ENCODE data around the gene GFPT1.
"Not testable (repeated sequence)": the region's sequence is repeated elsewhere in the genome, so short reads cannot be mapped to it uniquely, and the experiment has no call there.

GFPT1 gene

DNA sequence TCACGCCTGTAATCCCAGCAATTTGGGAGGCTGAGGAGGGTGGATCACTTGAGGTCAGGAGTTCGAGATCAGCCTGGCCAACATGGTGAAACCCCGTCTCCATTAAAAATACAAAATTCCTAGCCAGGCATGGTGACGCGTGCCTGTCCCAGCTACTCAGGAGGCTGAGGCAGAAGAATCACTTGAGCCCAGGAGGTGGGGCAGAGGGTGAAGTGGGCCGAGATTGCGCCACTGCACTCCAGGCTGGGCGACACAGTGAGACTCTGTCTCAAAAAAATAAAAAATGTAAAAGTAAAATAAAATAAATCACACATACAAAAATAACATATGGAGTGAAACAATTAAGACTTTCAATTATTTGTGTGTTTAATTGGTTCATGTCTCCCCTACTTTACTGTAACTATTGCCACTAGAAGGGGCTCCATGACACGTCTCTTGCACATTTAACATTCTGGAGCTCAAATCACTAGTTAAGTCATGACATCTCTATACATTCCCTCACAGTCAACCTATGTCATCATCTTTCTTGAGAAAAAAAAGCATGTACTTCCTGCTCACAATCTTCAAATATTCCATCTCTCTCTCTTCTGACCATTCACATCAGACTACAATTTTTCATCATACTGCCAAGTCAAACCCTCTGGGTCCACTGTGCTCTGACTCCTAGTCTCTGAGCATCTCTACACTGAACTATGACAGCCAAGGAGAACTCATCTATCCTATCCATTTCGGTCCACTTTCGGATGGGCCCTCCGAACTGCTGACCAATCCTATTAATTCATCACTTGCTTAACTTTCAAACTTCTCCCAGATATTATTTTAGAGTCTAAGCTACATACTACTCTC is 6.7 kb downstream of the GFPT1 start:
- no peak for TF ChIP-seq JUND (IDR thresholded peaks at IDR 0.05; ENCODE audit: low read depth)
- in situ Hi-C loops (cut with HindIII; ENCODE audit: low pct_unique_long_range_greater_than_20kb, low sequenced_read_pairs), result no loop called here
- DNase-seq (ENCODE audit: low read depth in 1 of 2, low spot score in 1 of 2), result no peak

DNA sequence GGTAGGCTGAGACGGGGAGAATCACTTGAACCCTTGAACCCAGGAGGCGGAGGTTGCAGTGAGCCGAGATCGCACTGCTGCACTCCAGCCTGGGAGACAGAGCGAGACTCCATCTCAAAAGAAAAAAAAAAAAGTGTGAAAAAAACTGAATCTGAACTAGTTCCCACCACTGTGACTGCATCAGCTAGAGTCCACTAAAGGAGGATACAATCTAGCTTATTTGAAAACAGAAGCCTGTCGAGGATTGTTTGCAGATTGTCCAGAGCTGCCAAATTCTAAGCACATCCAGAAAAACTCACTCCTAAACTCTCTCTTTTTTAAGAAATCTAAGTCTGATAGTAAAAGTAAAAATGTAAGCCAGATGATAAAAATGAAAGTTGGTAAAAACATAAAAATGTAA is 10.6 kb downstream of the GFPT1 start:
- in situ Hi-C loops (cut with HindIII; ENCODE audit: low pct_unique_long_range_greater_than_20kb, low sequenced_read_pairs), result no loop called here
- no peak for TF ChIP-seq JUND (IDR thresholded peaks at IDR 0.05; ENCODE audit: low read depth)
- DNase-seq (ENCODE audit: low read depth in 1 of 2, low spot score in 1 of 2), result no peak

DNA sequence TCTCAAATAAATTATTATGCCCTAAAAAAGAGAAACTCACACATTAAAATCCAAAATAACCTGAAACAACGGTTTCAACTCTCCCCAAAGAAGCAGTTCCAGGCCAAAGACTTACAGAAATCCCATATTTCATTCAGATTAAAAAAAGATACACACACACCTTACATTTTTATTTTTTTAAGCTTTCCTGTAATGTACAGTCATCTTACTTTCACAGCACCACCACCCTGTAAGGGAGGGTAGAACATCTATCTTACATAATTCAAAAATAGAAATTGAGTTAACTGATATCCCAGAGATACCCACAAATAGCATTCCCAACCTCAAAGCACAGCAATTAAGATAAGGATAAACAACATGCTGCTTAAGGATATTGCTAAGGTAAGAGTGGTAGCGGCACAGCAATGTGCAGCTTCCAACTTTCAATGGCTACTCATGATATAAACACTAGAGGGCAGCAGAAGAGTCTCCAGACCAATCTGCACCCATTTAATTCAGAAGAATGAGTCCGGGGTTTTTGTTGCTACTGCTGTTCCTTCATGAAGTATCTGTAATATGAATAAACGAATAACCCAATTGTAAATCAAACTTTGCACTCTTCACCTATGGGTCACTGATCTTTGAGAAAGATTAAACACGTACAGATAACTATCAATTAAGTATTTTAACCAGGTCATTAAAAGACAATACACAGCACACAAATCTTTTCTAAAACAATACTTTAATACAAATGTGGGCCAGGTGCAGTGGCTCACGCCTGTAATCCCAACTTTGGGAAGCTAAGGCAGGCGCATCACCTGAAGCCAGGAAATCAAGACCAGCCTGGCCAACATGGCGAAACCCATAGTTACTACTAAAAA is 11.3 kb downstream of the GFPT1 start:
- peak in 1 of 2 experiments; percentile 46 for DNase-seq (ENCODE audit: low read depth in 1 of 2, low spot score in 1 of 2)
- in situ Hi-C loops (cut with HindIII; ENCODE audit: low pct_unique_long_range_greater_than_20kb, low sequenced_read_pairs), result no loop called here
- no peak for TF ChIP-seq JUND (IDR thresholded peaks at IDR 0.05; ENCODE audit: low read depth)

DNA sequence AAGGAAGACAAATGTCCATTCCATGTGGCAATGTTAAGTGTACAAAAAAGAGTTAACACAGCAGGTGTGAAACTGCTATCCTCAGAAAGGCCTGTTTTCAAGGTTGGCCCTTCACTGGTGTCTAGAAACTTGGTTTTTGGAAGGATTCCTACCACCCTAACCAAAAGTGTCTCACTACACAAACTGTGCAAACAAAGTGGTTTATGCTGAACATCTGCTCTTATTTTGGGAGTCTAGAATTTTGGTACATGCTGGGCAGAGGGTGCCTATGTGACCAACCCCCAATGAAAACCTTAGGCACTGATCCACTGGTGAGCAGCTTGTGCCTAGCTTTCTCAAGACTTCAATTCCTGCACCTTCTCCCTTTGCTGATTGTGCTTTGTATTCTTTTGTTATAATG is 14.3 kb downstream of the GFPT1 start:
- DNase-seq (ENCODE audit: low read depth in 1 of 2, low spot score in 1 of 2), result no peak
- TF ChIP-seq JUND (IDR thresholded peaks at IDR 0.05; ENCODE audit: low read depth), result no peak
- in situ Hi-C loops (cut with HindIII; ENCODE audit: low pct_unique_long_range_greater_than_20kb, low sequenced_read_pairs), result no loop called here

DNA sequence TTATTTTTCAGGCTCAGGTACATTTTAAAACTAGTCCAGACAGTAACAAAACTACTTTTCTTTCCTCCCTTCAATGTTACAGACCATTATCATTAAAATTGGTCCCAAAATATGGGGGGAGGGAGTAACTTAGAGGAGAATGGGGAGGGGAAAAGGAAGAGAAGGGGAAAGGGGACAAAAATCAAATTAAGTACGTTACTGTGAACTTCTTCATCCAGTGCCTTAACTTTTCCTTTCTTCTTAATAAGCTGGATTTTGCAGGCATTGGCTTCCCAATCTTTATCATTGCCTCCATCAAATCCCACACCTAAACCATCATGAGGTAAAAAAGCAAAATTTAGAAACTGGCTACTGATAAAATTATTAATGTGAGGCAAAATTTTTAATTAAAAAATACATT is 17.2 kb downstream of the GFPT1 start:
- no peak for DNase-seq (ENCODE audit: low read depth in 1 of 2, low spot score in 1 of 2)
- no peak for TF ChIP-seq JUND (IDR thresholded peaks at IDR 0.05; ENCODE audit: low read depth)
- in situ Hi-C loops (cut with HindIII; ENCODE audit: low pct_unique_long_range_greater_than_20kb, low sequenced_read_pairs), result no loop called here

DNA sequence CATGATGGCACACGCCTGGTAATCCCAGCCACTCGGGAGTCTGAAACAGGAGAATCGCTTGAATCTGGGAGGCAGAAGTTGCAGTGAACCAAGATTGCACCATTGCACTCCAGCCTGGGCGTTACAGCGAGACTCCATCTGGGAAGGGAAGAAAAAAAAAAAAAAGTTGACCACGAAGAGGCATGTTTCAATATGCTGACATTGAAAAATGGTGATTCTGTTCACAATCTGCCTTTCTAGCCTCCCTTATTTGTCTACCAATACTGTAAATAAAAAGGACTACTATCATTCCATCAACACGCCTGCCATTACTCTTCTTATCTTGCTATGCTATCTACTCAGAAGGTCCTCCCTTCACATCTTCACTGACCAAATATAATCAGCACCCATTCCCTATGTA is 18.4 kb downstream of the GFPT1 start:
- in situ Hi-C loops (cut with HindIII; ENCODE audit: low pct_unique_long_range_greater_than_20kb, low sequenced_read_pairs), result no loop called here
- DNase-seq (ENCODE audit: low read depth in 1 of 2, low spot score in 1 of 2), result no peak
- no peak for TF ChIP-seq JUND (IDR thresholded peaks at IDR 0.05; ENCODE audit: low read depth)

DNA sequence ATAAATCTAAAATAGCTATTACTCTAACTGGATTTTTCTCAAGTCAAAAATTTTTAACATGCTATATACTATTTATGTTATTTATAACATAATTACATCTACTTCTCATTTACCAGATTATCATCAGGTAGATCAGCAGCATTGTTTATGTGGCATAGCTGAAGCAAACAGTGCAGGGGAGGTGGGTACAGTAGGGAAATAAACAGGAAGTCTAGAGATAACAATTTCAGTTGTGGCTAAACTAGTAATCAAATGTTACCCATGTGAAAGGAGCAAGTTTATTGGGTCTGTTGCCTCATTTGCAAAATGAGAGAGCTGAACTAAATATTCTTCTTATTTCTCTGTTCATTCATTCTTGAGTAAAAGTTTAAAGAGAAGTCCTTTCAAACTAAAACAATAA is 27.7 kb downstream of the GFPT1 start:
- in situ Hi-C loops (cut with HindIII; ENCODE audit: low pct_unique_long_range_greater_than_20kb, low sequenced_read_pairs), result no loop called here
- no peak for TF ChIP-seq JUND (IDR thresholded peaks at IDR 0.05; ENCODE audit: low read depth)
- DNase-seq (ENCODE audit: low read depth in 1 of 2, low spot score in 1 of 2), result no peak

DNA sequence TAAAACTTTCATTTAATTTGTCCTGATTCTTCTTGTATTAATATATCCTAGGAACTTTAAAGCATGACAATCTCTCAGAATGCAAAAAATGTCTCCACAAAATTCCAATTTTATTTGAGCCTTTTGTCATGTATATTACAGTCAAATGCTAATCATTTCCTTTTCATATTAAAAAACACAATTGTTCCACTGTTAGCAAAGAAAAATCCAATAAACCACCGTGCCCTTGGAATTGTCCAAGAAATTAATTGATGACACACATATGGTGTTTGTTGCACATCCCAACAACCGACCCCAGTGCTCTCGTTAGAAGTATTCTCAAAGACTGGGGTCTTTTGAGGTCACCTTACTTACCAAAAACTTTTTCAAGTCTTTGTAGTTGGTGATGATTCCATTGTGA is 28.1 kb downstream of the GFPT1 start:
- in situ Hi-C loops (cut with HindIII; ENCODE audit: low pct_unique_long_range_greater_than_20kb, low sequenced_read_pairs), result no loop called here
- DNase-seq (ENCODE audit: low read depth in 1 of 2, low spot score in 1 of 2), result no peak
- TF ChIP-seq JUND (IDR thresholded peaks at IDR 0.05; ENCODE audit: low read depth), result no peak

DNA sequence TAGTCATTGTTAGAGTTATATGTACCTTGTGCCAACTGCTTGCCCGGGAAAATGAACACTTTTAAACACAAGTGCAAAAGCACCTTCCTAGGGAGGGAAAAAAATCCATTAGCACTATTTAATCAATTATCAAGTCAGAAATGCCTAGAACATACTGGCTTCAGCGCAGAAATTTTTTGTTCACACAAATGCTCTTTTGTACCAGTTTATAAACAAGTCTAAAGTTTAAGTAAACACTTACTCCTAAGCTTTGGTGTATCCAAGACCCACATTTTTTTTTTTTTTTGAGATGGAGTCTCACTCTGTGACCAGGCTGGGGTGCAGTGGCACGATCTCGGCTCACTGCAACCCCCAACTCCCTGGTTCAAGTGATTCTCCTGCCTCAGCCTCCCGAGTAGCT is 30.6 kb downstream of the GFPT1 start:
- TF ChIP-seq JUND (IDR thresholded peaks at IDR 0.05; ENCODE audit: low read depth), result no peak
- no peak for DNase-seq (ENCODE audit: low read depth in 1 of 2, low spot score in 1 of 2)
- in situ Hi-C loops (cut with HindIII; ENCODE audit: low pct_unique_long_range_greater_than_20kb, low sequenced_read_pairs), result no loop called here

DNA sequence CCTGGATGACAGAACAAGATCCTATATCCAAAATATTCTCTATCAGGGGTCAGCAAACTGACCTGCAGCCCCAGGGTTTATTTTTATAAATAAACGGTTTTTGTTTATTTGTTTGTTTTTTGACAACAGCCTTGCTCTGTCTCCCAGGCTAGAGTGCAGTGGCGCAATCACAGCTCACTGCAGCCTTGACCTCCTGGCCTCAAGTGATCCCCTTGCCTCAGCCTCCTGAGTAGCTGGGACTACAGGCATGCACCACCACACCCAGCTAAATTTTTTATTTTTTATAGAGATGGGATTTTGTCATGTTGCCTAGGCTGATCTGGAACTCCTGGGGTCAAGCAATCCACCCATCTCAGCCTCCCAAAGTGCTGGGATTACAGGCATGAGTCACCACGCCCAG is 32.1 kb downstream of the GFPT1 start:
- in situ Hi-C loops (cut with HindIII; ENCODE audit: low pct_unique_long_range_greater_than_20kb, low sequenced_read_pairs); DNase-seq (ENCODE audit: low read depth in 1 of 2, low spot score in 1 of 2): not testable (repeated sequence)

DNA sequence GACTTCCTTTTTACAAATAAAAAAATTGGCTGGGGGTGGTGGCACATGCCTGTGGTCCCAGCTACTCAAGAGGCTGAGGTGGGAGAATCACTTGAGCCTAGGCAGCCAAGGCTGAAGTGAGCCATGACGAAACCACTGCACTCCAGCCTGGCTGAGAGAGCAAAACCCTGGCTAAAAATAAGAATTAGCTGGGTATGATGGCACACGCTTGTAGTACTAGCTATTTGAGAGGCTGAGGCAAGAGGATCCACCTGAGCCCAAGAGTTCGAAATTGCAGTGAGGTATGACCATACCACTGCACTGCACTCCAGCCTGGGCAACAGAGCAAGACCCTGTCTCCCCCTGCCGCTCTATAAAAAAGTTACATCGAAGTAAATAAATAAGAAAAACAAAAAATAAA is 33.7 kb downstream of the GFPT1 start:
- no peak for DNase-seq (ENCODE audit: low read depth in 1 of 2, low spot score in 1 of 2)
- in situ Hi-C loops (cut with HindIII; ENCODE audit: low pct_unique_long_range_greater_than_20kb, low sequenced_read_pairs), result no loop called here
- no peak for TF ChIP-seq JUND (IDR thresholded peaks at IDR 0.05; ENCODE audit: low read depth)

DNA sequence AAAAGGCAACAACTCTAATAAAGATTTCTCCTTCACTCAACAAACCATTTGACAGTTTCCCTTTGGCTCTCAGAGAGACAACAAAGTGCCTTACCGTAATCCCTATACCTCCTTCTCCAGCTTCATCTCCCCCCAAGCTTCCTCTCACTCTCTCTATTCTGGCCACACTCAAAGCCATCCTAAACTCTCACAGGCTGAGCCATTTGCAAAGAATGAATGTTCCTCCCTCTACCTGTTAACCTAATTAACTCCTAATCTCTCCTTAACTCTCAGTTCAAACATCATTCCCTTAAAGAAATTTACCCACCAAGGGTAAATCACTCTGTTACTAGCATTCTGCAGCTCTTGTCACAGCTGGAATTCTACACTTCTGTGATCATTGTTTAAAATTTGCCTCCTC is 38.2 kb downstream of the GFPT1 start:
- no peak for TF ChIP-seq JUND (IDR thresholded peaks at IDR 0.05; ENCODE audit: low read depth)
- DNase-seq (ENCODE audit: low read depth in 1 of 2, low spot score in 1 of 2), result no peak
- in situ Hi-C loops (cut with HindIII; ENCODE audit: low pct_unique_long_range_greater_than_20kb, low sequenced_read_pairs), result no loop called here

DNA sequence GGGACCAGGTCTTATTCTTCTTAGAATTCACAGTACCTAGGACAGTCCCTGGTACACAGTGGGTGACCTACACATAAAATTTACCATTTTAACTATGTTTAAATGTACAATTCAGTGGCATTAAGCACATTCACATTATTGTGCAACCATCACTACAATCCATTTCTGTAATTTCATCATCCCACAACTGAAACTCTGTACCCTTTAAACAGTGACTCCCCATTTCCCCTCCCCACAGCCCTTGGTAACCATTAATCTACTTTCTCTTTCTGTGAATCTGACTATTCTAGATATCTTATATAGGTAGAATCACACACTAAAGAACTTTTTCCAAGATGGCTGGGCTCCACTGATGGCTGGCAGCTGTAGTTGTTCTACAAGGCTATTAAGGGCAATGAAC is 41.6 kb downstream of the GFPT1 start:
- no peak for TF ChIP-seq JUND (IDR thresholded peaks at IDR 0.05; ENCODE audit: low read depth)
- in situ Hi-C loops (cut with HindIII; ENCODE audit: low pct_unique_long_range_greater_than_20kb, low sequenced_read_pairs), result no loop called here
- DNase-seq (ENCODE audit: low read depth in 1 of 2, low spot score in 1 of 2), result no peak
